Stimulated activated CD8-positive, alpha-beta memory T cell treated with anti-CD3 and anti-CD28 coated beads, Interleukin-15, amount 100 ng/mL, for 1 hour (primary cell): ENCODE measurements around the gene MAS1.

Experiments used
- DNase-seq: peaks from one replicate; pipeline ENCODE4 v3.0.0-alpha.2; 2020; ENCODE audit warnings: low read depth

The MAS1 gene

GRCh38 chr6:159880412-159880975, 10.3 kb upstream of the MAS1 start:
- no peak for DNase-seq

DNA sequence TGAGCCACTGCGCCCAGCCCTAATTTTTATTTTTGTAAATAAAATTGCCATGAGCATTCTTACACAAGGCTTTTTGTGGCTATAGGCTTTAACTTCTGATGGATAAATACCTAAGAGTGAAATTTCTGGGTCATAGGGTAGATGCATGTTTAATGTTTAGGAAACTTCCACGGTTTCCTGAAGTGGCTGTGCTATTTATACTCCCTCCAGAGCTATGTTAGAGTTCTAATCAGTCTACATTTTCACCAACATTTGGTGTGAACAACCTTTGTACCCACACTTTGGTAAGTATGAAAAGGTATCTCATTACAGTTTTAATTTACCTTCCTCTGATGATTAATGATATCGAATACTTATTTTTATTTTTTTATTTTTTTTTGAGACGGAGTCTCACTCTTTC, 6.1 kb upstream of the MAS1 start:
- DNase-seq, result no peak

DNA sequence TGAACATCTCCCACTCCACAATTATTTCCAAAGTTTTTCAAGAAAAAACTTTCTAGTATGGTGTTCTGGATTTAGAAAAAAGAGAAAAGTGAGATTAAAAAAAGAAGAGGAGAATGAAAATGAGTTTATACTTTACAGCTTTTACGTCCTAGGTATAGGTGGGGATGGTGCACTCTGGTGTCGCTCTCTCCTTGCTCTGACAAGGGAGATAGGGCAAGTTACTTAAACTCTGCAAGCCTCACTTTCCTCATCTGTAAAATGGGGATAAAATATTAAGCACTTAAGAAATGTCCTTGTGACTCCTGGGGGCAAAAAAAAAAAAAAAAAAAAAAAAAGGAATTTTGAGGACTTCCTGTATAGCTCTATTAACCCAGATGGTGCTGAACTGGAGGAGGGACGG, 4.5 kb upstream of the MAS1 start:
- DNase-seq, result no peak

- no peak for DNase-seq
Measured at GRCh38 chr6:159887146-159887545, 3.6 kb upstream of the MAS1 start.

GRCh38 chr6:159887761-159888160, 3.0 kb upstream of the MAS1 start:
- no peak for DNase-seq

DNA sequence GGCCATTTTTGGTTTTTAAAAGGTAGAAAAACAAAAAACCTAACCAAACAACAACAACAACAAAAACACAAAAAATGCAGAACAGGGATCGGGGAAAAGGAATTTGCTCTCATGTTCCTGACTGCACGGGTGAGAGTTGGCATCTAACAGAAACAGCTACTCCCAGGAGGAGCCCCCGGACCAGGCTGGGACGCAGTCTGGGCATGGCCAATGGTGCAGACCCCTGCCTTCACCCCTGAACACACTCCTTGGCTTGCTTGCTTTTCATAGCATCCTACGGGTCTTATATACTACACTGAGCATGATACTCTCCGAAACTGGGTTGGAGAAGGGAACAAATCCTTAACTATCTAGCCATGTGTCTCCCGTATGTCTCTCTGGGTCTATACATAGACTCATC, 587 bp upstream of the MAS1 start:
- DNase-seq, result no peak

GRCh38 chr6:159892053-159892452, 1.3 kb downstream of the MAS1 start:
- DNase-seq, result no peak

DNA sequence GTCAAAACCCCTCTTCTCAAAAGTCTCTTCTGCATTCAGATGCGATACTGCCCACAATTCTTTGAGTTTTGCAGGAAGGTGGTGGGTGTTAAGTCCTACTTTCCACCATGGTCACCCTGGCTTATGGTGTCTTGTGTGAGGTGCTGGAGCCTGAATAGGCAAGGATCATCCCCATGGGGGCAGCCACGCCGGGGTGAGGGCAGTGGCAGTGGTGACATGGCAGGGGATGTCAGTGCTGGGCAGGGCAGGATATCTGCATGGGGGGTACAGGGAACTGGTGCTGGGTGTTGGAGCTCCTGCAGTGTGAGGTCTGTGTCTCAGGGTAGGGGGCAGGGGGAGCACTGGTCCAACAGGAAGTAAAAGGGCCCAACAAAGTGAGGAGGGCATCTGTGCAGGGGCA, 2.3 kb downstream of the MAS1 start:
- no peak for DNase-seq

GRCh38 chr6:159894991-159895390, 4.2 kb downstream of the MAS1 start:
- DNase-seq, result no peak

GRCh38 chr6:159897603-159898002, 6.8 kb downstream of the MAS1 start:
- no peak for DNase-seq

GRCh38 chr6:159898519-159898918, 7.7 kb downstream of the MAS1 start:
- no peak for DNase-seq

DNA sequence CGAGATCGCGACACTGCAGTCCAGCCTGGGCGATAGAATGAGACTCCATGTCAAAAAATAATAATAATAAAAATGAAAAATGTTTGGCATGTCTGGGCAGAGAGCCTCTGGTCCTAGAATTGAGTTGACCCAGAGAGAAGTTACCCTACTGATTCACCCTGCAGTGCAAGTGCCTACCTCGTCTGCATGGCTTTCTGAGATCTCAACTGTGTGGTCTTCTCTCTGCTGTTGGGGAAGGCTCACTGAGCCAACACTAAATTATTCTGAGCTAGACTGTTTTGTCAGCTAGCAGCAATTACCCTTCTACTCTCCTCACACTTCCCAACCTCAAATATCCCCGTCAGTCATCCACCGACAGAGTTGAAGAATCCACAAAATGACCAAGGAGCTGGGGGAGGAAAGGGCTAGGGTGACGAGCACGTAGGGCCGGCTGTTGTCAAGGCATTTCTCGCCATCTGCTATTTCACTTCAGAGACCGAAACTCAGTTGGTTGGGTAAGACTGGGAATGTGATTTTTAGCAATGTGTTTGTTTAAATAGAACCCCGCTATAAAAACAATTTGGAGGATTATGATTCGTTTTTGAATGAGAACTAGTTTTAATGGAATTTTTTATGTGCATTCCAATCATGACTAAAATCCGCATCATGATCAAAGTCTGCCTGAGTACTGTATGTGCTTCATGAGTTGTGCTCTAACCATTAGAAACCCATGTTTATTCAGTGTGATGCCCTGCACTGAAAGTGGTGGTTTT, 9.4 kb downstream of the MAS1 start:
- DNase-seq, result no peak

DNA sequence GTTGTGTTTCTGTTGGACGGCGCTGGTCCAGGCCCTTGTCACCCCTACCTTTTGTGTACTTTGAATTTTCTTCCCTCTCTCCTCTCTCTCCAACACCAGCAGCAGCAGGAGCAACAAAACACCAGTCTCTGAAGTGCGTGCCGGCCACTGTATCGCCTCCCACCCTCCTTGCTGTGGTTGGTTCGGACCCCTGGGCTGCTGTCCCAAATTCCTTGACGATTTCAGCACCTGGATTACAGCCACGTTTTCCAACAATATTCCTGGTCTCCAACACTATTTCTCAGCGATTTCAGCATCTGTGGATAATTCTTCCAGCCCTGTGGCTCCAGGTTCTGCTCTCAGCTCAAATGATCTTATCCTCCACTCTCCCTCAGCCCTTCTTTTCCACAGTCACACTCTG, 11.8 kb downstream of the MAS1 start:
- no peak for DNase-seq

DNA sequence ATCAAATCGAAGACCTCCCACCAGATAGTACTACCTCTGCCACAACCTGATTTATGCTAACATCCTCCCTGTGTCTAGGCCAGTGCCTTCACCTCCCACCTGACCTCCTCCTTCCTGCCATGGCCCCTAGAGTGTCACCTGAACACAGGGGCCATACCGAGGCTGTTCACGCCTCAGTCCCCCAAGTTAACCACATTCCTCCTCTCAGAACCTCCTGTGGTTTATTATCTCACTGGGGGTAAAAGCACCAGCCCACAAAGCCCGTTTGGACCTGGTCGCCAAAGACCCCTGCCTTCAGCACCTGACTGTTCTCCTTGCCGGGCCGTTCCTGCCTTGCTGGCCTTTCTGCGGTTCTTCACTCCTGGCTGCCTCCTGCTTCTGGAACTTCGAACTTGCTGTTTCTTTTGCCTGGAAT, 13.7 kb downstream of the MAS1 start:
- DNase-seq, result no peak

GRCh38 chr6:159906400-159906799, 15.6 kb downstream of the MAS1 start:
- no peak for DNase-seq

DNA sequence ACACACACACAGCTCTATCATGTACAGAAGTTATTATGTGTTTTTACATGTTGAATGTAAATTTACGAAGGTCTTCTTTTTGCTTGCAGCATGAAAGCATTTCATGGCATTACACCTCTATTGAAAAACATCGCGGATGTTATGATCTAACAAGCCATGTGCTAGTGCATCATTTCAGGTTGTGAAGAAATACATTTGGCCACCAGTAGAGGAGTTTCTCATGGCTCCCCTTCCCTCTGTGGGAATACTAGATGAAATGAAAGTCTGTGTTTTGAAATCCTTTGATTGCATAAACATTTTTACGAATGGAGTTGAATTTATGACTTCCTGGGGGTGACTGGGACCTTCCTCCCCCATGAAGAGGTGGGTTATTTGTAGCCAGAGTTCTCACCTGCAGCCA, 17.7 kb downstream of the MAS1 start:
- DNase-seq, result no peak

GRCh38 chr6:159908979-159909378, 18.2 kb downstream of the MAS1 start:
- no peak for DNase-seq

GRCh38 chr6:159910342-159910741, 19.6 kb downstream of the MAS1 start:
- DNase-seq, result no peak

DNA sequence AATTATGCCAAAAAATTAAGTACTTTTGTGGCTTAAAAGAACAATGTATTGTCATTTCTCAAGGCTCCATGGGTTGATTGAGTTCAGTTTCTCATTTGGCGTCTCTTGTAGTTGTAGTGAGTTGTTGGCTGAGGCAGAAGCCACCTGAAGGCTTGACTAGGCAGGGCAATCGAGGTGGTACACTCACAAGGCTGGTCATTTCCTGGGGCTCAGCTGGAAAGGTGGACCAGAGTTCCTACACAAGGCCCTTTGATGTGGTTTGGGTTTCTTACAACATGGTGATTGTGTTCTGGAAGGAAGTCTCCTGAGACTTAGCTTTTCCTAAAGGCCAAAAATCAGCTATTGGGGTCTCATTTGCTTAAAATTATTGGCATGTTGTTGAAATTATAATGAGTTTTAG, 22.6 kb downstream of the MAS1 start:
- DNase-seq, result no peak

GRCh38 chr6:159913862-159914564, 23.2 kb downstream of the MAS1 start:
- DNase-seq, result no peak

DNA sequence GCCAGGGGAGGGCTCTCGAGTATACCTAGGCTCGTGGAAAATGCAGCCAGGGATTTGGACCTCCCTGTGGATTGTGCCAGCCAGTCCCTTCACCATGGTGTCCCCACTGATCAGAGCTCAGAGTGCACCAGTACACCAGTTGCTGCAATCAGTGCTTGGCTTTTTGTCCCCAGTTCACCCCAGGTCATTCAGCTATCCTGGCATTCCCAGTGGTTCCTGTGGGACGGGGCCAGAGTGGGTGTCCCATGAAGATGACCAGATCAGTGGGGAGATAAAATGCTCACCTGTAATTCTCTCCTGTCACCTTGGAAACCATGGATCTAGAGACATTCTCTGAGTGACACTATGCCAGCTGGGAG, 23.8 kb downstream of the MAS1 start:
- no peak for DNase-seq

- no peak for DNase-seq
Measured at GRCh38 chr6:159915397-159915796, 24.6 kb downstream of the MAS1 start.

DNA sequence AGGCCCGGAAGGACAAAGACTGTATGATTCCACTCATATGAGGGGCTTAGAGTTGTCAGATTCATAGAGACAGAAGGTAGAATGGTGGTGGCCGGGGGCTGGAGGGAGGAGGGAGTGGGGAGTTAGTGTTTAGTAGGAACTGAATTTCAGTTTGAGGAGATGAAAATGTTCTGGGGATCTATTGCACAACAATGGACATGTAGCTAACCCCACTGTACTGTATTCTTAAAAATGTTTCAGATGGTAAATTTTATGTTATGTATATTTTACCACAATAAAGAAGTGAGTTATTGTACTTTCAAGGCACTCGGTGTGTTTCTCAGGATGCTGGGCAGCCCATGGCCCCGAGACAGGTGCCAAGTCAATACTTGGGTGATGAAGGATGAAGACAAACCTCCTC, 25.4 kb downstream of the MAS1 start:
- no peak for DNase-seq

DNA sequence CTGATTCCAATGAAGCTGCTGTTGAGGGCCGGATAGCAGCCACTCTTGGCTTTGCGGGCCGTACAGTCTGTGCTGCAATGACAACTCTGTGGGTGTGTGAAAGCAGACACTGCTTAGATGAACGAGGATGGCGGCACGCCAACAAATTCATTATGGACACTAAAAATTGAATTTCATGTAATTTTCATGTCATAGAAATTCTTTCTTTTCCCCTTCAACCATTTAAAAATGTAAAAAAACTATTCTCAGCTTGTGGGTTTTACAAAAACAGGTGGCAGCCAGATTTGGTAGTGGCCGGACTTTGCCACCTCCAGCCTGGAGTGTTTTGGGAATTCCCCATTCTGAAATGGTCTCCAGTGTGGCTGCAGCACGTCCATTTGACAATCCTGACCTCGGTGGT, 26.0 kb downstream of the MAS1 start:
- no peak for DNase-seq
